ENCODE measurements around the gene ATP5MC2. TPM values are rescaled to one million over a fixed set of nuclear protein-coding genes. Genes with fewer than 3 reads are reported as not detected.

ATP5MC2 gene
- total and polyA plus RNA-seq, 9 of the 15 experiments (the other 6 are each of a cell fraction or from before 2014, with no cell fraction given): 314 to 1,208 (median 468) TPM

DNA sequence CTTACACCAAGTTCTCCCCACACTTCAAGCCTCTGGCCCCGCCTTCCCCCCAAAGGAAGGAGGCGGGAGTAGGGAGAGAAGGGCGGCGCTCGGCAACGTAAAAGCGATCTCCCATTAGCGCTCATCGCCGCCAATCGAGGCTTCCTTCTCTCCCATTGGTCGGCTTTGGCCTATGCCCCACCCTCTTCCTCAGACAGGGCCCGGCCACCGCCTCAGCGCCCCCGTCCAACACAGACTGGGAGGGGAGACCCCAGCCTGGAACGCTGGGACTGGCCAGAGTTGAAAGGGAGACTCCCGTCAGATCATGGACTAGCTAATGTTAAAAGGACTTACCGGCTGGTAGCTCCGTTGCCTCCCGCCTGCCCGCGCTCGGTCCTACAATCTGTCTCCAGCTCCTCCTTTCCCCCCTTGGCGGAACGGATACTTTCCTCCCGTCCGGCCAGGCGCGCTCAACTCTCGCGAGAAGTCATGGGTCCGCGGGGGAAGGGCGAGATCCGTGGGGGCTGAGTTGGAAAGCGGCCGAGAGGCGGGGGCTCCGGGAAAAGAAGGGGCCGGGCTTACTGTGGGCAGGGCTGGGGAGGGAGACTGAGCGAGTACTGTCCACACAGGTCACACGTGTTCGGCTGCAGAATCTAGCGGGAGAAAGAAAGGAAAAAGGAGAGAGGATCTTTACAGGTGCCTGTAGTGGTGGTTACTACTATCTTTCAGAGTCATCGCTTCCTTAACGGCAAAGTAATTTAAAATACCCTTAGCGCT is 49.8 kb downstream of the ATP5MC2 start, which contains the start of gene ATF7 (continued):
- TF ChIP-seq, protein P1, sequence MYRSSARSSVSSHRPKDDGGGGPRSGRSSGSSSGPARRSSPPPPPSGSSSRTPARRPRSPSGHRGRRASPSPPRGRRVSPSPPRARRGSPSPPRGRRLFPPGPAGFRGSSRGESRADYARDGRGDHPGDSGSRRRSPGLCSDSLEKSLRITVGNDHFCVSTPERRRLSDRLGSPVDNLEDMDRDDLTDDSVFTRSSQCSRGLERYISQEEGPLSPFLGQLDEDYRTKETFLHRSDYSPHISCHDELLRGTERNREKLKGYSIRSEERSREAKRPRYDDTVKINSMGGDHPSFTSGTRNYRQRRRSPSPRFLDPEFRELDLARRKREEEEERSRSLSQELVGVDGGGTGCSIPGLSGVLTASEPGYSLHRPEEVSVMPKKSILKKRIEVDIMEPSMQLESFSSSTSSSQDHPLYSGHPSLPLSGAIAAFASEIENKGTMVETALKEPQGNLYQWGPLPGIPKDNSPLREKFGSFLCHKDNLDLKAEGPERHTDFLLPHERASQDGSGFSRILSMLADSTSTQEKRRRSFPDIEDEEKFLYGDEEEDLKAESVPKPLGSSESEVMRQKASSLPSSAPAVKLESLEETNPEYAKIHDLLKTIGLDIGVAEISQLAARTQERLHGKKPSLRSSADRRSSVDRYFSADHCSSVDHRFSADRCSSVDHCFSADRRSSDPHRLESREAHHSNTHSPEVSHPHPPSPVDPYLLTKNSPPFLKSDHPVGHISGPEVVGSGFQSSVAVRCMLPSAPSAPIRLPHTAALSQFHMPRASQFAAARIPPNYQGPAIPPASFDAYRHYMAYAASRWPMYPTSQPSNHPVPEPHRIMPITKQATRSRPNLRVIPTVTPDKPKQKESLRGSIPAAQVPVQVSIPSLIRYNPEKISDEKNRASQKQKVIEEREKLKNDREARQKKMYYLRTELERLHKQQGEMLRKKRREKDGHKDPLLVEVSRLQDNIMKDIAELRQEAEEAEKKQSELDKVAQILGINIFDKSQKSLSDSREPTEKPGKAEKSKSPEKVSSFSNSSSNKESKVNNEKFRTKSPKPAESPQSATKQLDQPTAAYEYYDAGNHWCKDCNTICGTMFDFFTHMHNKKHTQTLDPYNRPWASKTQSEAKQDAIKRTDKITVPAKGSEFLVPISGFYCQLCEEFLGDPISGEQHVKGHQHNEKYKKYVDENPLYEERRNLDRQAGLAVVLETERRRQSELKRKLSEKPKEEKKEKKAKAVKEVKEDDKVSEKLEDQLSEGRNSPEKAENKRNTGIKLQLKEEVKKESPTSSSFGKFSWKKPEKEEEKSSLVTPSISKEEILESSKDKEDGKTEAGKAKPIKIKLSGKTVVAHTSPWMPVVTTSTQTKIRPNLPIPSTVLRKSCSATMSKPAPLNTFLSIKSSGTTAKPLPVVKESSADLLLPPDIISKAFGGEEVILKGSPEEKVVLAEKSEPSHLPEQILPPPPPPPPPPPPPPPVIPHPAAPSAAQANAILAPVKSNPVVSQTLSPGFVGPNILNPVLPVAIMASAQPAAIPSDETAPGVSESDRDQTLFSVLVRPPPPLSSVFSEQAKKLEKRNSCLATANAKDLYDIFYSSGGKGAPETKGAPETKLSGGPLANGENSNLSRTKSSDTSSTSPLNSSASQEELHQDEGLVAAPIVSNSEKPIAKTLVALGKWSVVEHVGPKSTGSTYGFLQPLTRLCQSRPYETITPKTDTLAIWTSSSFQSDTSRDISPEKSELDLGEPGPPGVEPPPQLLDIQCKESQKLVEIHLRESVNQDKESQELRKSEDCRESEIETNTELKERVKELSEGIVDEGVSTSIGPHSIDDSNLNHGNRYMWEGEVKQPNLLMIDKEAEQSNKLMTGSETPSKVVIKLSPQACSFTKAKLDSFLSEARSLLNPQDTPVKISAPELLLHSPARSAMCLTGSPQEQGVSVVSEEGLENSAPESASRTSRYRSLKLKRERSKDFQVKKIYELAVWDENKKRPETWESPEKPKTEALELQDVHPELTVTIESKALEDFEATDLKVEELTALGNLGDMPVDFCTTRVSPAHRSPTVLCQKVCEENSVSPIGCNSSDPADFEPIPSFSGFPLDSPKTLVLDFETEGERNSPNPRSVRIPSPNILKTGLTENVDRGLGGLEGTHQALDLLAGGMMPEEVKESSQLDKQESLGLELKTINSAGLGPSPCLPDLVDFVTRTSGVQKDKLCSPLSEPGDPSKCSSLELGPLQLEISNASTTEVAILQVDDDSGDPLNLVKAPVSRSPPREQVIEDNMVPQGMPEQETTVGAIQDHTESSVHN (IDR thresholded peaks at IDR 0.05; ENCODE audit: borderline replicate concordance in 1 of 2, low read depth in 1 of 2): 0 out of 4 replicates have a peak, but pooled peaks of 1 of the 2 experiments have one; percentile 0
- no peak for TF ChIP-seq ZNF253 (CRISPR knock-in tag; conservative IDR thresholded peaks at IDR 0.05)
- TF ChIP-seq SAP30 (IDR thresholded peaks at IDR 0.05; ENCODE audit: borderline replicate concordance, insufficient read depth, low read depth, low read length, poor library complexity, severe bottlenecking): no peak
- TF ChIP-seq HMGN3 (IDR thresholded peaks at IDR 0.05; ENCODE audit: borderline replicate concordance, extremely low read depth, insufficient read length, low read depth, low read length): peak; percentile 73
- TF ChIP-seq MAFF (IDR thresholded peaks at IDR 0.05; ENCODE audit: low read length): peak; percentile 60; the same call in 1 of the 2 replicates
- TF ChIP-seq, protein P2, sequence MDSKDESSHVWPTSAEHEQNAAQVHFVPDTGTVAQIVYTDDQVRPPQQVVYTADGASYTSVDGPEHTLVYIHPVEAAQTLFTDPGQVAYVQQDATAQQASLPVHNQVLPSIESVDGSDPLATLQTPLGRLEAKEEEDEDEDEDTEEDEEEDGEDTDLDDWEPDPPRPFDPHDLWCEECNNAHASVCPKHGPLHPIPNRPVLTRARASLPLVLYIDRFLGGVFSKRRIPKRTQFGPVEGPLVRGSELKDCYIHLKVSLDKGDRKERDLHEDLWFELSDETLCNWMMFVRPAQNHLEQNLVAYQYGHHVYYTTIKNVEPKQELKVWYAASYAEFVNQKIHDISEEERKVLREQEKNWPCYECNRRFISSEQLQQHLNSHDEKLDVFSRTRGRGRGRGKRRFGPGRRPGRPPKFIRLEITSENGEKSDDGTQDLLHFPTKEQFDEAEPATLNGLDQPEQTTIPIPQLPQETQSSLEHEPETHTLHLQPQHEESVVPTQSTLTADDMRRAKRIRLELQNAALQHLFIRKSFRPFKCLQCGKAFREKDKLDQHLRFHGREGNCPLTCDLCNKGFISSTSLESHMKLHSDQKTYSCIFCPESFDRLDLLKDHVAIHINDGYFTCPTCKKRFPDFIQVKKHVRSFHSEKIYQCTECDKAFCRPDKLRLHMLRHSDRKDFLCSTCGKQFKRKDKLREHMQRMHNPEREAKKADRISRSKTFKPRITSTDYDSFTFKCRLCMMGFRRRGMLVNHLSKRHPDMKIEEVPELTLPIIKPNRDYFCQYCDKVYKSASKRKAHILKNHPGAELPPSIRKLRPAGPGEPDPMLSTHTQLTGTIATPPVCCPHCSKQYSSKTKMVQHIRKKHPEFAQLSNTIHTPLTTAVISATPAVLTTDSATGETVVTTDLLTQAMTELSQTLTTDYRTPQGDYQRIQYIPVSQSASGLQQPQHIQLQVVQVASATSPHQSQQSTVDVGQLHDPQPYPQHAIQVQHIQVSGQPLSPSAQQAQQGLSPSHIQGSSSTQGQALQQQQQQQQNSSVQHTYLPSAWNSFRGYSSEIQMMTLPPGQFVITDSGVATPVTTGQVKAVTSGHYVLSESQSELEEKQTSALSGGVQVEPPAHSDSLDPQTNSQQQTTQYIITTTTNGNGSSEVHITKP (IDR thresholded peaks at IDR 0.05; ENCODE audit: partially characterized antibody): peak; percentile 100
- TF ChIP-seq KDM1A (IDR thresholded peaks at IDR 0.05): no peak
- peak; percentile 88 for TF ChIP-seq JUND (IDR thresholded peaks at IDR 0.05; ENCODE audit: borderline replicate concordance, low read depth, low read length)
- TF ChIP-seq JUND (tag; IDR thresholded peaks at IDR 0.05; ENCODE audit: borderline replicate concordance, low read depth, low read length): peak; percentile 9; the same call in 1 of the 3 replicates
- TF ChIP-seq ZNF24 (IDR thresholded peaks at IDR 0.05): no peak
- TF ChIP-seq HDAC2 (IDR thresholded peaks at IDR 0.05): peak; percentile 66; the same call in 1 of the 2 replicates
- TF ChIP-seq, protein P3, sequence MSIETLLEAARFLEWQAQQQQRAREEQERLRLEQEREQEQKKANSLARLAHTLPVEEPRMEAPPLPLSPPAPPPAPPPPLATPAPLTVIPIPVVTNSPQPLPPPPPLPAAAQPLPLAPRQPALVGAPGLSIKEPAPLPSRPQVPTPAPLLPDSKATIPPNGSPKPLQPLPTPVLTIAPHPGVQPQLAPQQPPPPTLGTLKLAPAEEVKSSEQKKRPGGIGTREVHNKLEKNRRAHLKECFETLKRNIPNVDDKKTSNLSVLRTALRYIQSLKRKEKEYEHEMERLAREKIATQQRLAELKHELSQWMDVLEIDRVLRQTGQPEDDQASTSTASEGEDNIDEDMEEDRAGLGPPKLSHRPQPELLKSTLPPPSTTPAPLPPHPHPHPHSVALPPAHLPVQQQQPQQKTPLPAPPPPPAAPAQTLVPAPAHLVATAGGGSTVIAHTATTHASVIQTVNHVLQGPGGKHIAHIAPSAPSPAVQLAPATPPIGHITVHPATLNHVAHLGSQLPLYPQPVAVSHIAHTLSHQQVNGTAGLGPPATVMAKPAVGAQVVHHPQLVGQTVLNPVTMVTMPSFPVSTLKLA (conservative IDR thresholded peaks at IDR 0.05): peak; percentile 92 to 95
- TF ChIP-seq LCOR (CRISPR knock-in tag; IDR thresholded peaks at IDR 0.05): peak; percentile 89

Data from K562 (cell line).